Choroid plexus epithelial cell (primary cell): ENCODE data around the gene CLK4.

Source experiments
- DNase-seq: peaks from one replicate; pipeline ENCODE4 v3.0.0-alpha.2; 2010; ENCODE audit warnings: low read depth
- H3K4me3 ChIP-seq: 2 replicates; pipeline ENCODE4 v1.5.1; 2011; ENCODE audit warnings: low read depth, mild to moderate bottlenecking, control low read depth, low read length, moderate library complexity
- TF ChIP-seq, protein P1 (sequence below): conservative IDR thresholded peaks from 2 replicates; pipeline ENCODE4 v1.5.1; 2011; ENCODE audit warnings: low read depth, mild to moderate bottlenecking, control low read depth, inconsistent platforms, low read length, moderate library complexity

Gene CLK4

GRCh38 chr5:178572617-178573016, 54.2 kb downstream of the CLK4 start:
- TF ChIP-seq, protein P1, sequence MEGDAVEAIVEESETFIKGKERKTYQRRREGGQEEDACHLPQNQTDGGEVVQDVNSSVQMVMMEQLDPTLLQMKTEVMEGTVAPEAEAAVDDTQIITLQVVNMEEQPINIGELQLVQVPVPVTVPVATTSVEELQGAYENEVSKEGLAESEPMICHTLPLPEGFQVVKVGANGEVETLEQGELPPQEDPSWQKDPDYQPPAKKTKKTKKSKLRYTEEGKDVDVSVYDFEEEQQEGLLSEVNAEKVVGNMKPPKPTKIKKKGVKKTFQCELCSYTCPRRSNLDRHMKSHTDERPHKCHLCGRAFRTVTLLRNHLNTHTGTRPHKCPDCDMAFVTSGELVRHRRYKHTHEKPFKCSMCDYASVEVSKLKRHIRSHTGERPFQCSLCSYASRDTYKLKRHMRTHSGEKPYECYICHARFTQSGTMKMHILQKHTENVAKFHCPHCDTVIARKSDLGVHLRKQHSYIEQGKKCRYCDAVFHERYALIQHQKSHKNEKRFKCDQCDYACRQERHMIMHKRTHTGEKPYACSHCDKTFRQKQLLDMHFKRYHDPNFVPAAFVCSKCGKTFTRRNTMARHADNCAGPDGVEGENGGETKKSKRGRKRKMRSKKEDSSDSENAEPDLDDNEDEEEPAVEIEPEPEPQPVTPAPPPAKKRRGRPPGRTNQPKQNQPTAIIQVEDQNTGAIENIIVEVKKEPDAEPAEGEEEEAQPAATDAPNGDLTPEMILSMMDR, result no peak
- DNase-seq, result no peak
- H3K4me3 ChIP-seq, result no peak overlapping the region

DNA sequence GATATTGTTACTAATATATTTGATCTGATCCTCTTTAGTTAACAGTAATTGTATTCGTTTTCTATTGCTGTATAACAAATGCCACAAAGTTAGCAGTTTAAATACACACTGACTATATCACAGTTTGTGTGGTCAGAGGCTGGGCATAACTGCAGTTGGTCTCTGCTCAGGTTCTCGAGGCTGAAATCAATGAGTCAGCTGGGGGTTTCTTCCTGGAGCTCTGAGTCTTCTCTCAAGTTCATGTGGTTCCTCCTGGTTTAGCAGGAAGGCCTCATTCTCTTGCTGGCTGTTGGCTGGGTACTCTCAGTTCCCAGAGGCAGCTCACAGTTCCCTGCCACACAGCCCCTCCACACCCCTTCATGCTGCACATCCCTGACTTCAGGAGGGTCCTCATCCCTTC, 57.4 kb downstream of the CLK4 start:
- TF ChIP-seq, protein P1, result no peak
- peak; percentile 20 for DNase-seq
- H3K4me3 ChIP-seq, result no peak overlapping the region

- no peak for DNase-seq
- no peak overlapping the region for H3K4me3 ChIP-seq
- TF ChIP-seq, protein P1, result no peak
Observed at GRCh38 chr5:178564811-178565550, 61.9 kb downstream of the CLK4 start.

GRCh38 chr5:178564397-178564796, 62.5 kb downstream of the CLK4 start:
- TF ChIP-seq, protein P1, result no peak
- DNase-seq, result no peak
- H3K4me3 ChIP-seq, result no peak overlapping the region

GRCh38 chr5:178563621-178564020, 63.2 kb downstream of the CLK4 start:
- TF ChIP-seq, protein P1, result no peak
- no peak for DNase-seq

DNA sequence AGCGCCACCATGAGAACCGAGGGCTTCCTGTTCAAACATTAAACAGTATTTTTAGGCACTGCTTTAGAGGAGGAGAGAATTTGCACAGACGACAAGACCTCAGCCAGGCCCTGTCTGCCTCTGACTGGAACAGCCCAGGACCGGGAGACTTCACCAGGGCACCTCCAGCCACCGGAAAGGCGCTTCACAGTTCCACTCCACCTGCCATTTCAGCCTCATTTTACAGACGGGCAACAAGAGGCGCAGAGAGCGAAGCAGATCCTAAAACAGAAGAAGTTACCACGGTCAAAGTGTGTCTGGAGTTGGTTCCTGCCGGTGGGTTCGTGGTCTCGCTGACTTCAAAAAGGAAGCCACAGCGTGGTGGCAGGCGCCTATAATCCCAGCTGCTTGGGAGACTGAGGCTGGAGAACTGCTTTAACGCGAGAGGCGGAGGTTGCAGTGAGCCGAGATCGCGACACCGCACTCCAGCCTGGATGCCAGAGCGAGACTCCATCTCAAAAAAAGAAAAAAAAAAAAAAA, 65.0 kb downstream of the CLK4 start:
- H3K4me3 ChIP-seq, result no peak overlapping the region
- DNase-seq, result no peak
- TF ChIP-seq, protein P1, result no peak

More at GRCh38 chr5:178563621-178564020, 63.2 kb downstream of the CLK4 start:
- H3K4me3 ChIP-seq, result no peak overlapping the region

DNA sequence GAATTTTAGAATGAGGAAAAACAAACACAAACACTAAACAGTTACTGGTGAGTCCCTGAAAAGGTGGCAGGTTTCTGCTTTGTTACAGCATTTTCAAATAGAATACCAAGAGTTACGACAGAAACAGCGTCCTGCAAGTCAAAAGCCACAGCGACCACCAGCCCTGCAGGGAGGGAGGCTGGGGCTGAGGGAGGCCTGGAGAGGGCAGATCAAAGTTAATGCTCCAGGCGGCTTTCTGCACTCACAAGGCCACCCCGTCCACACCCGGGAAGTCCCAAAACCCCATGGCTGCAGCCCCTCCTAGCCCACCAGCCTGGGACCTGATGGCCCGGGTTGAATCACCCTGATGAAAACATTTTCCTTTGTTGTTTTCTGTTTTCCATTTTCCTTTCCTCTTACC, 65.9 kb downstream of the CLK4 start:
- no peak for DNase-seq
- H3K4me3 ChIP-seq, result no peak overlapping the region
- TF ChIP-seq, protein P1, result no peak
